Choroid plexus epithelial cell (primary cell): ENCODE results near the gene TMEM150A.

Source experiments
- DNase-seq: peaks from one replicate; pipeline ENCODE4 v3.0.0-alpha.2; 2010; ENCODE audit warnings: low read depth
- H3K4me3 ChIP-seq: 2 replicates; pipeline ENCODE4 v1.5.1; 2011; ENCODE audit warnings: low read depth, mild to moderate bottlenecking, control low read depth, low read length, moderate library complexity
- TF ChIP-seq, protein P1 (sequence below): conservative IDR thresholded peaks from 2 replicates; pipeline ENCODE4 v1.5.1; 2011; ENCODE audit warnings: low read depth, mild to moderate bottlenecking, control low read depth, inconsistent platforms, low read length, moderate library complexity

The TMEM150A gene

DNA sequence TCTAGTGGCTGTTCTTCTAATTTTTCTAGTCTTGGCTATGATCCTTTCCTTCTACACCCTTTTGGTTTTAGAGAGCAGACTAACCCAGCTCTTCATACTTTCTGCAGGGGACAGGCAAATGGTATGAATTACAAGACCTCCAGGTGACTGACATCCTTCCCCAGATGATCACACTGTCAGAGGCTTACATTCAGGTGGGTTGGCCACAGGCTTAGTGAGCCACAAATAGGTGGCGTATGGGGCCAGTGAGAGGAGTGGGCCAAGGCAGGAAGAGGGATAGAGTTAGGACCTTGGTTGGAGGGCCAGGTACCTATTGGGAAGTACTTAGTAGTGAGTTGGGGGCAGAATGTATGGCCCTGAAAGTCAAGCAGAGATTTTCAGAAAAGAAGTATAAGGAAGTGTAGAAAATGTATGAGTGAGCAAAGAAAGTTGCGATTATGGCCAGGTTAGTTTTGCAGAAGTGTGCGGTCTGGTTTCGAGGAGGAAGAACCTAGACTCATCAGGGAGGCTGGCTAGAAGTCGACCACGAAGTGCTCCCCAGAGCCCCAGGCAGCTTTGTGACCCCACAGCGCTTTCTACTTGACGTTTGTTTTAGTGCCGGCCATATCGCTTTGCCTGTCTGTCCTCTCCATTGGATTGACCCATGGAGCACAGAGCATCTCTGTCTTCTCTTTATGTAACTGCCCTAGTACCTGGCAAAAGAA lies 45.5 kb upstream of the TMEM150A start:
- no peak overlapping the region for H3K4me3 ChIP-seq
- TF ChIP-seq, protein P1, sequence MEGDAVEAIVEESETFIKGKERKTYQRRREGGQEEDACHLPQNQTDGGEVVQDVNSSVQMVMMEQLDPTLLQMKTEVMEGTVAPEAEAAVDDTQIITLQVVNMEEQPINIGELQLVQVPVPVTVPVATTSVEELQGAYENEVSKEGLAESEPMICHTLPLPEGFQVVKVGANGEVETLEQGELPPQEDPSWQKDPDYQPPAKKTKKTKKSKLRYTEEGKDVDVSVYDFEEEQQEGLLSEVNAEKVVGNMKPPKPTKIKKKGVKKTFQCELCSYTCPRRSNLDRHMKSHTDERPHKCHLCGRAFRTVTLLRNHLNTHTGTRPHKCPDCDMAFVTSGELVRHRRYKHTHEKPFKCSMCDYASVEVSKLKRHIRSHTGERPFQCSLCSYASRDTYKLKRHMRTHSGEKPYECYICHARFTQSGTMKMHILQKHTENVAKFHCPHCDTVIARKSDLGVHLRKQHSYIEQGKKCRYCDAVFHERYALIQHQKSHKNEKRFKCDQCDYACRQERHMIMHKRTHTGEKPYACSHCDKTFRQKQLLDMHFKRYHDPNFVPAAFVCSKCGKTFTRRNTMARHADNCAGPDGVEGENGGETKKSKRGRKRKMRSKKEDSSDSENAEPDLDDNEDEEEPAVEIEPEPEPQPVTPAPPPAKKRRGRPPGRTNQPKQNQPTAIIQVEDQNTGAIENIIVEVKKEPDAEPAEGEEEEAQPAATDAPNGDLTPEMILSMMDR: no peak
- DNase-seq: no peak

DNA sequence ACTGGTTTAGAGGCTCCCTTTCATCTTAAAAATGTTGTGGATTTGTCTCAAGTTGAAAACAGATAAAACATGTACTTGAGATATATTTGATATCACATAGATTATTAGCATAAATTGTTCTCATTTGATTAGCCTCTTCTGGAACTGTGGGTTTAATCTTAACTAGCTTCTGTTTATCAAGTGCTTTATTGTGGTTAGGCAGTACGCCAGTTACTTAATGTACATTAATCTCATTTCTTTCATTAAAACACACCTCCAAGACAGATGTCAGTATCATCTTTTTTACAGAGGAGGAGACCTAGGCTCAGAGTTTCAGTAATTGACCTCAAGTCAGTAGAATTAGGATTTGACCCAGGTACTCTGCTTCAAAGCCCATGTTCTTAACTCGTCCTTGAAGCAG lies 43.7 kb upstream of the TMEM150A start:
- no peak overlapping the region for H3K4me3 ChIP-seq
- TF ChIP-seq, protein P1: no peak
- no peak for DNase-seq

DNA sequence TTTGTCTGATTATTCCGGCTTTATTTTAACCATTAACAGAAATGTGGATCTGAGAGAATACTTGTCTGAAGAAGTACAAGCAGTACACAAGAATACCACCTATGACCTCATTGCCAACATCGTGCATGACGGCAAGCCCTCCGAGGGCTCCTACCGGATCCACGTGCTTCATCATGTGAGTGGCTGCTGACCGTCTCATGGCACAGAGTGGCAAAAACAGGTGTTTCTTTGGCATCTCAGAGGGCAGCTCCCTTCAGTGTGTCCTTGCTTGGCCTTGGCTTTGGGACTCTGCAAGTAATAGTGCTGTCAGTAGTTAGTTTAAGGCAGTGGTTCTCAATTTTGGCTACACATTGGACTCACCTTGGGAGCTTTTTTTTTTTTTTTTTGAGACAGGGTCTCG lies 42.4 kb upstream of the TMEM150A start:
- no peak for DNase-seq
- TF ChIP-seq, protein P1: no peak

DNA sequence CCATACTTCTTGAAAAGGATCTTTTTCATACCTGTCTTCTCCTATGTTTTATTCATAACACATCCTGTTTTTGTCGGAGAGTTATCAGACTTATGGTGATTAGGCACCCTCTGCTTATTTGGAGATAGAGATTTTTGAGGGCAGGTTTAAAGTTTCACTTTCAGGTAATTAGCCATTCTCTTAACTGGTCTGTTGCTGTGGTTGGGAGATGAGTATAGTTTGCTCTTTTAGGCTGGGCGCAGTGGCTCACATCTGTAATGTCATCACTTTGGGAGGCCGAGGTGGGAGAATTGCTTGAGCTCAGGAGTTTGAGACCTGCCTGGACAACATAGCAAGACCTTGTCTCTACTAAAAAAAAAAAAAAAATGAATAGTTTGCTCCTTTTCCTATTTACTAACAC lies 40.2 kb upstream of the TMEM150A start:
- no peak overlapping the region for H3K4me3 ChIP-seq
- DNase-seq: no peak
- TF ChIP-seq, protein P1: no peak

More for the DNA sequence above, 42.4 kb upstream of the TMEM150A start:
- H3K4me3 ChIP-seq: no peak overlapping the region

DNA sequence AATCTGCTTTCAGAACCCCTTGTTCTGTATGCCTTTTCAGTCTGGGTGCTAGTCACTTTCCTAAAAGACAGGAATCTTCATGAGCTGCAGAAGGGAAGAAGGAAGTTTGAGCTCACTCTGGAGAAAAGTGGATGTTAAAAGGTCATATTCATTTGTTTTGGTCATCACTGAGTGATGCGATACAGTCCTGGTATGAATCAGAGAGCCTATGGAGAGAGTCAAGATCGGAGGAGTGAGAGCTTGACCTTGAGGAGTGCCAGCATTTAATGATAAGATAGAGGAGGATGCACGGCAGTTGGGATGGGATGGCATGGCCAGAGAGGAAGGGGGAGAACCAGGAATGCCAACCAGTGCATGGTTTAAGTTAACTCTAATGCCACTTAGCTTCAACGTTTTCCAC lies 33.1 kb upstream of the TMEM150A start:
- DNase-seq: no peak
- TF ChIP-seq, protein P1: no peak
- no peak overlapping the region for H3K4me3 ChIP-seq

DNA sequence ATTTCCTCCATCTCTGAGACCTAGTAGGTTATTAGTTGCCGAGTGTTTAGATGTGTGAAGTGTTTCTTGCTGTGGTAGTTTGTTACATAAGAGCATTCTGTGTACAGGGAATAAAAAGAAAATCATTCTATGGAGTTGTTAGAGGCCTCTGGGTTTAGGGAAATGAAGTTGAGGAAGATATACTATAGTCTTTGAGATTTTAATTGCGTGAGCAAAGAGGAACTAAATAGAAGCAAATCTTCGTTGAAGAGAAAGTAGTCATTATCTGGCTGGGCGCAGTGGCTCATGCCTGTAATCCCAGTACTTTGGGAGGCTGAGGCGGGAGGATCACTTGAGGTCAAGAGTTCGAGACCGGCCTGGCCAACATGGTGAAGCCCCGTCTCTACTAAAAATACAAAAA lies 32.5 kb upstream of the TMEM150A start:
- H3K4me3 ChIP-seq: no peak overlapping the region
- no peak for DNase-seq
- TF ChIP-seq, protein P1: no peak

DNA sequence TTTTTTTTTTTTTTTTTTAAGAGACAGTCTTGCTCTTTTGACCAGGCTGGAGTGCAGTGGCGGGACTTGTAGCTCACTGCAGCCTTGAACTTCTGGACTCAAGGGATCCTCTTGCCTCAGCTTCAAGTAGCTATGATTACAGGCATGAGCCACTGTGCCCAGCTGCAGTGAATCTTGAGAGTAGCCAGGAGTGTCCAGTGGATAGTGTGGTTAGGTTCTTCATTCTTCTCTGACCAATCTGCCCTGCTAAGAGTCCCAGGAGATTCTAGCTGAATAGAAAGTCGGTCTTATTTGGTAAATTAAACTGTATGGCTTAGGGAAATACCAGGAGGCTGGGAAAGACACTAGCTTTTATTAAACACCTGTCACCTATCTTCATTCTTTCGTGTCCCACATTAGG lies 28.8 kb upstream of the TMEM150A start:
- no peak overlapping the region for H3K4me3 ChIP-seq
- TF ChIP-seq, protein P1: no peak
- DNase-seq: no peak
